Nephron progenitor cell (in vitro differentiated cells): ENCODE measurements around the gene MIAT.

ENCODE experiments used
- DNase-seq: peaks from one replicate; pipeline ENCODE4 v3.0.0; 2021
- H3K27ac Mint-ChIP-seq: 2 replicates; pipeline ENCODE4 v1.8.0; 2021; ENCODE audit warnings: mild to moderate bottlenecking, moderate library complexity, mixed read lengths
- H3K27me3 Mint-ChIP-seq: 2 replicates; pipeline ENCODE4 v1.8.0; 2021; ENCODE audit warnings: mild to moderate bottlenecking, low read depth, mixed read lengths; ENCODE audit not compliant: poor library complexity
- H3K36me3 Mint-ChIP-seq: 2 replicates; pipeline ENCODE4 v1.8.0; 2021; ENCODE audit warnings: low read depth, mixed read lengths
- H3K4me1 Mint-ChIP-seq: 2 replicates; pipeline ENCODE4 v1.8.0; 2021; ENCODE audit warnings: mixed read lengths
- H3K4me3 Mint-ChIP-seq: 2 replicates; pipeline ENCODE4 v1.8.0; 2021; ENCODE audit warnings: mild to moderate bottlenecking, moderate library complexity, mixed read lengths
- H3K9me3 Mint-ChIP-seq: 2 replicates; pipeline ENCODE4 v1.8.0; 2021; ENCODE audit warnings: mild to moderate bottlenecking, moderate library complexity, mixed read lengths
- TF ChIP-seq, protein P1 (sequence below): fragments of 200-600 bp; sonication (generic); IDR thresholded peaks from 2 replicates; pipeline ENCODE4 v1.5.0; 2021; ENCODE audit warnings: antibody characterized with exemption

Gene MIAT

DNA sequence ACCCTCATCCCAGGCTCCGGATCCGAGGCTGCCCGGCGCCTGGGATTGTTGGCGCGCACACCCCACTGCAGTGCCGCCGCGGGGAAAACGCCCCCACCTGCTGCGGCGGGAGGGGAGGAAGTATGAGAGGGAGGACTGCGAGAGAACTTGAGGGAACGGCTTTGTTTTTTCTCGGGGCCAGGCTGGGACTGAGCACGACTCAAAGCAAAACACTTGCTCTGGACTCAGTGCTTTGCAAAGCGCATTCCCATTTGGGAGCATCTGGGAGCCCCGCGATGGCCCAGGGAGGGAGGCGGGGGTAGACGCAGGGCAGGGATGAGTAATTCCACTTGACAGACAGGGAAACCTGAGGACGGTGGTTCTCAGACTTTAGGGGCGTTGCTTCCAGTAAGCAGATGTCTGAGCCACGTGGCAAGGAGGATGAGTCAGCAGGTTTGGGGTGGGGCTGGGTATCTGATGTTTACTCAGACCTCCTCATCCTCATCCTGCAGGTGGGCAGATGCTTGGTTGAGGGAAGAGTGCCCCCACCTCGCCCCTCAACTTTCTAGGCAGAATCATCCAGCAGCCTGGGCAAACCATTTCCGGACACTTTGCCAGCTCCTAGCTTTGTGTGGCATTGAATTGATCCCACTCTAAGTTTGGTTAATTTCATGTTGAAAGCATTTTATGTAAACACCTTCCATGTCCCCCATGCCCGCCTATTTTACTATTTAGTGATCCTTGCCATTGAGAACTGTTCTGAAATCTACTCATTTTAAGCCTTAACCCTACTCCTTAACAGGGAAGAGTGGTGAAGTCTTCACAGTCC lies 1.5 kb downstream of the MIAT start:
- H3K27me3 Mint-ChIP-seq = peaks cover 55% of the 10 kb centered on the region

DNA sequence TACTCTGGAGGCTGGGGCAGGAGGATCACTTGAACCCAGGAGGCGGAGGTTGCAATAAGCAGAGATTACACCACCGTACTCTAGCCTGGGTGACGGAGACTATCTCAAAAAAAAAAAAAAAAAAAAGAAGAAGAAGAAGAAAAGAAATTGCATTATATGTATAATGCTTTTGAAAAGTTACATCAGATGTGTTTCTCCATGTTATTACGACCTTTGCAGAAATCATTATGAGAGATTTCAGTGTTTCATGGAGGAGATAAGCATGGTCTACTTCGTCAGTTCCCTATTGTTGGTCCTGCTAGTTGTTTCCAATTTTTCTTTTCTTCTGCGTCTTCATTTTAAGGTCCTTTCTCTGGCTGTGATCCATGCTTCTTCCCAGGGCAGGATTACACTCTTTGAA lies 3.0 kb downstream of the MIAT start:
- DNase-seq = no peak
- TF ChIP-seq, protein P1, sequence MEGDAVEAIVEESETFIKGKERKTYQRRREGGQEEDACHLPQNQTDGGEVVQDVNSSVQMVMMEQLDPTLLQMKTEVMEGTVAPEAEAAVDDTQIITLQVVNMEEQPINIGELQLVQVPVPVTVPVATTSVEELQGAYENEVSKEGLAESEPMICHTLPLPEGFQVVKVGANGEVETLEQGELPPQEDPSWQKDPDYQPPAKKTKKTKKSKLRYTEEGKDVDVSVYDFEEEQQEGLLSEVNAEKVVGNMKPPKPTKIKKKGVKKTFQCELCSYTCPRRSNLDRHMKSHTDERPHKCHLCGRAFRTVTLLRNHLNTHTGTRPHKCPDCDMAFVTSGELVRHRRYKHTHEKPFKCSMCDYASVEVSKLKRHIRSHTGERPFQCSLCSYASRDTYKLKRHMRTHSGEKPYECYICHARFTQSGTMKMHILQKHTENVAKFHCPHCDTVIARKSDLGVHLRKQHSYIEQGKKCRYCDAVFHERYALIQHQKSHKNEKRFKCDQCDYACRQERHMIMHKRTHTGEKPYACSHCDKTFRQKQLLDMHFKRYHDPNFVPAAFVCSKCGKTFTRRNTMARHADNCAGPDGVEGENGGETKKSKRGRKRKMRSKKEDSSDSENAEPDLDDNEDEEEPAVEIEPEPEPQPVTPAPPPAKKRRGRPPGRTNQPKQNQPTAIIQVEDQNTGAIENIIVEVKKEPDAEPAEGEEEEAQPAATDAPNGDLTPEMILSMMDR = no peak
- H3K27ac Mint-ChIP-seq = no peak overlapping the region
- H3K36me3 Mint-ChIP-seq = no peaks in the 10 kb centered on the region
- H3K9me3 Mint-ChIP-seq = no peaks in the 10 kb centered on the region
- H3K4me1 Mint-ChIP-seq = peaks cover 30% of the 10 kb centered on the region
- peaks cover 42% of the 10 kb centered on the region for H3K27me3 Mint-ChIP-seq
- peak overlapping the region; percentile 21 for H3K4me3 Mint-ChIP-seq

More for the DNA sequence above, 1.5 kb downstream of the MIAT start:
- peak; percentile 60 for DNase-seq
- no peak overlapping the region for H3K27ac Mint-ChIP-seq
- H3K4me1 Mint-ChIP-seq = peaks cover 28% of the 10 kb centered on the region
- H3K4me3 Mint-ChIP-seq = peak overlapping the region; percentile 78
- no peaks in the 10 kb centered on the region for H3K9me3 Mint-ChIP-seq
- TF ChIP-seq, protein P1 = no peak
- H3K36me3 Mint-ChIP-seq = no peaks in the 10 kb centered on the region

DNA sequence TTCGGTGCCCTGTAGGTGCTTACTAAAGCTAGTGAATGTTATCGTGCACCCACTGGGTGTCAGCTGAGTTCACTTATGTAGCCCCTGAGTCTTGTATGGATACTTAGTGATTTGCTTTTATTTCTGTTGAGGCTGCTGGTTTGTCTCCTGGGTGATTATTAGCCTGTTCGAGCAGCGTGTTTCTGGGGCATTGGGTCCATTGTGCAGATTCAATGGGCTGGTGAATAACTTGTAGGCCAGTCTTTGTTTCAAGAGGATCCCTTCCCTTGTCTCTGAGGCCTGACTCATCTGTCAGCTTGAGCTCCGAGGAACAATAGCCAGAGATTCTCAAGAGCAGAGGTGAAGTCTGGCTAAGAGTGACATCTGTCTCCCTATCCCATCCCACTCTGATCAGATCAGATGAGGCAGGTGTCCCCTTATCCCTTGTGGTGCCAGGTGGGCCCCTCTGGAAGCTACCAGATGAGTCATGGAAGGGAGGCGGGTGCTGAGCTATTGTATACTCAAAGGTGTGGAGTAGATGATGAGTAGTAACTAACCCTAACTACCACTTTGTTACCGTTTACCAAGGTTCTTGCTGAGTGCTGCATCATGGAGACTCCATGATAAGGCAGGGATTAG lies 3.7 kb downstream of the MIAT start:
- Mint-ChIP-seq H3K27ac (no peak overlapping the region), H3K36me3 (no peaks in the 10 kb centered on the region), H3K4me1 (peaks cover 32% of the 10 kb centered on the region), H3K4me3 (no peak overlapping the region), H3K27me3 (peaks cover 35% of the 10 kb centered on the region), H3K9me3 (no peaks in the 10 kb centered on the region)
- DNase-seq = no peak
- TF ChIP-seq, protein P1 = no peak

DNA sequence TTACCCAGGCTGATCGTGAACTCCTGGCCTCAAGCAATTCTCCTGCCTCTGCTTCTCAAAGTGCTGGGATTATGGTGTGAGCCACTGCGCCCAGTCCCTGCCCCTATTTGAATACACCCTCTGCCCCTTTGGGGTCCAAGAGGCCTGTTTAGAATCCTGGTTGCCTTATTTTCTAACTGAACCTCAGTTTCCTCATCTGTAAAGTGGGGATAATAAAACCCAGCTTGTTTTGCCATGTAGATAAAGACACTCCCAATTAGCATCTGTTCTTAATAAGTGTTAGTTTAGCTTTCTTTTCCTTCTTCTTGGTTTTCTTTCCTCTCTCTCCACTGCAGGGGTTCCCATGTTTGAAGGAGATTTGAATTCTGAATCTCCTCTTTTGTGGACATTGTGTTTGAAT lies 4.8 kb downstream of the MIAT start:
- TF ChIP-seq, protein P1 = no peak
- no peak overlapping the region for H3K4me3 Mint-ChIP-seq
- H3K9me3 Mint-ChIP-seq = no peaks in the 10 kb centered on the region
- H3K4me1 Mint-ChIP-seq = peaks cover 32% of the 10 kb centered on the region
- peaks cover 26% of the 10 kb centered on the region for H3K27me3 Mint-ChIP-seq
- no peak for DNase-seq
- no peak overlapping the region for H3K27ac Mint-ChIP-seq
- no peaks in the 10 kb centered on the region for H3K36me3 Mint-ChIP-seq

DNA sequence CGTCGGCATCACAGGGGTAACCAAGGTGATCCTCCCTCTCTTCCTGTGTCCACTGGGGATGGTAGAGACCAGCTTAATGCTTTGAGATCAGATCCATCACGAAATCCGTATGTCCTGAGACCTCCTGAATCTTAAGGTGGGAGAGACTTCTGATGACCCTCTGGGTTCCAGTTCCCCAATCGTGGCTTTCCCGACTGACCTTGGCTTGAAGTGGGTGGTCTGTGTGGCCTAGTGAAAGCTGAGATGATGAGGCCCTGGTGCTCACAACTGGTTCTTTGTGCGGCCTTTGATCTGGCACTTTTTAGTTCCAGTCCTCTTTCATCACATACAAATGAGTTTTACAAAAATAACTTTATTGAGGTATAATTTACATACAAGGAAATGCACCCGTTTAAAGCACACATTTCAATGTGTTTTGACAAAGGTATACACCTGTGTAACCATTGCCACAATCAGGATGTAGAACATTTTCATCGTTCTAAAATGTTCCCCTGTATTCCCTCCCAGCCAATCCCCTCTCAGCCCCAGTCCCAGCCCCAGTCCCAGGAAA lies 6.1 kb downstream of the MIAT start:
- H3K9me3 Mint-ChIP-seq = no peaks in the 10 kb centered on the region
- no peak overlapping the region for H3K27ac Mint-ChIP-seq
- H3K4me3 Mint-ChIP-seq = no peak overlapping the region
- peaks cover 20% of the 10 kb centered on the region for H3K4me1 Mint-ChIP-seq
- no peak for DNase-seq
- H3K36me3 Mint-ChIP-seq = no peaks in the 10 kb centered on the region
- peaks cover 15% of the 10 kb centered on the region for H3K27me3 Mint-ChIP-seq
- TF ChIP-seq, protein P1 = no peak
